HG03521 (cell line): ENCODE results near the gene VSX2.
A peak's percentile ranks its signal among the peaks of the same experiment; 100 is the strongest.

ENCODE experiments used
- ATAC-seq: cut with Tn5 transposase; IDR thresholded peaks from one replicate; pipeline ENCODE4 v1.9.1; 2021; ENCODE audit warnings: mild to moderate bottlenecking, moderate library complexity; ENCODE audit not compliant: unreplicated experiment

VSX2 gene

DNA sequence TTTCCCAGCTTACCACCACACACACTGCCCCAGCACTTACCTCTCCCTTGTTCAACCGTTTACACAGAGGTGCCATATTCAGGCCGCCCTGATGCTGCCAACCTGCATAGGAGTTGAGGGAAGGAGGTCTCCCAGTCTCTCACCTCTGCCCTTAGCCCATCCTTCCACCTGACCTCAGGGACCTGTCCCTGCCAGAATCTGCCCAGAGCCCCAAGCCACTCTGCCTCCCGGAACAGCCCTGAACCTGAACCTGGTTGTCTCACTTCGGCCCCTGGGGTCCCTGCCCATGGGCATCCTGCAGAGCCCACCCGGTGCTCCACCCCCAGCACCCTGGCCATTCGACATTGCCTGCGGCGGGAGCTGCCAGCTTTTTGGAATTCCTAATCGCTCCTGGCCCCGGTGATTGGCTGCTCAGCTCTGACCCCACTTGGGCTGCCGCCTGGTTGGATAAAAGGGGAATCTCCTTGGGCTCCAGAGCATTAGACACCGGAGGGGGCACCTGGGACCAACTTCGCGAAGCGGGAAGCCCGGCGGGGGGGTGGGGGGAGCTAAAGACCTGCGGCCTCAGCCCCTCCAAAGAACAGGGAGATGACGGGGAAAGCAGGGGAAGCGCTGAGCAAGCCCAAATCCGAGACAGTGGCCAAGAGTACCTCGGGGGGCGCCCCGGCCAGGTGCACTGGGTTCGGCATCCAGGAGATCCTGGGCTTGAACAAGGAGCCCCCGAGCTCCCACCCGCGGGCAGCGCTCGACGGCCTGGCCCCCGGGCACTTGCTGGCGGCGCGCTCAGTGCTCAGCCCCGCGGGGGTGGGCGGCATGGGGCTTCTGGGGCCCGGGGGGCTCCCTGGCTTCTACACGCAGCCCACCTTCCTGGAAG, at the start of gene VSX2:
Gene VSX2, plus strand, starts transcription at position 476 of the 874 bp plus-strand sequence. Its CDS starts 113 bp downstream, at position 589.
- ATAC-seq: no peak

DNA sequence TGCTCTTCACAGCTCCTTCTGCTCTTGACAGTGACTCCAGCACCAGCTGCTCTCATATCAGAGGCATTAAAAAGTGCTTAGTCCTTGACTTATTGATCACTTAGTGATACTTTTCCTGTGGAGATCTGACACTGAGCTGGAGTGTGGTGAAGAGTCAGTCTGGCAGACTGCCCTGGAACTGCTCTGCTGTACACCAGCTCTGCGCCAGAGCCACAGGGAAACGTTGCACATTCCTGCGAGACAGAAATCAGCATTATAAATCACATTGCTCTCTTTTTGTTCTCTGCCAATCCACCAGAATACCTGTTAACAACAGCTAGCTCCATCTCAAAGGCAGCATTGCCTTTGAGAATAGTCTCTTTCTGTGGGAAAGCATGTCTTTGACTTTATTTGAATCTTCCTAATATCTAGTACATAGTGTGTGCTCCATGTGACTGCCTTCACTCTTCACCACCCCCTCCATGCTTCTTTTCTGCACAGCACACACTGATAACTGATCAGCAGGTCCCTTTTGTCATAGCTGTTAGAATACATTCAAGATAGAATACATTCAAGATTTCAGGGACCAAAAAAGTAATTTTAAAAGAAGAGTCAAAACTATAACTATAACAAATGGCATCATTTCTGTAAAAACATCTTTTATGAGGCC, 48.2 kb upstream of the VSX2 start:
- ATAC-seq: no peak

DNA sequence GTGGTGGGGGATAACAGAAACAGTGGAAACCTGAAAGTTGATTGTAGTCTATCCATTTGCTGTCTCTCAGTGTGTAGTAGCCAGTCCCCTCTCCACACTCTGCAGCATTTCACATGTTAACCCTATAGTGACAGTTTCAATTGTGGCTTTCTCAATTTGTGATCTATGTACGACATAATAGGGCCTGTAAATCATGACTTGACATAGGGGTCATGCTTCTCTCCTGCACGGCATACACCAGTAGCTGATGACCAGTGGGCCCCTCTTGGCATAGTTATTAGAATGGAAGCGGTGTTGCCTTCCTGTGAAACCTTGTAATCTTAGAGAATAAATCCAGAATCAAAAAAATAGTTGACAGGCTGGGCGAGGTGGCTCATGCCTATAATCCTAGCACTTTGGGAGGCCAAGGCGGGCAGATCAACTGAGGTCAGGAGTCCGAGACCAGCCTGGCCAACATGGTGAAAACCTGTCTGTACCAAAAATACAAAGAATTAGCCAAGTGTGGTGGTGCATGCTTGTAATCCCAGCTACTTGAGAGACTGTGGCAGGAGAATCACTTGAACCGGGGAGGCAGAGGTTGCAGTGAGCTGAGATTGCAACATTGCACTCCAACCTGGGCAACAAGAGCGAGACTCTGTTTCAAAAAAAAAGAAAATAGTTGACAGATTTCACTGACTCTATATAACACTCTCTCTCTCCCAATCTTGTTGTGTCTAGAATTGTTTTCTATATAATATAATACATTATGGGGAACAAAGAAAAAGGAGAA, 44.6 kb upstream of the VSX2 start:
- ATAC-seq: no peak

DNA sequence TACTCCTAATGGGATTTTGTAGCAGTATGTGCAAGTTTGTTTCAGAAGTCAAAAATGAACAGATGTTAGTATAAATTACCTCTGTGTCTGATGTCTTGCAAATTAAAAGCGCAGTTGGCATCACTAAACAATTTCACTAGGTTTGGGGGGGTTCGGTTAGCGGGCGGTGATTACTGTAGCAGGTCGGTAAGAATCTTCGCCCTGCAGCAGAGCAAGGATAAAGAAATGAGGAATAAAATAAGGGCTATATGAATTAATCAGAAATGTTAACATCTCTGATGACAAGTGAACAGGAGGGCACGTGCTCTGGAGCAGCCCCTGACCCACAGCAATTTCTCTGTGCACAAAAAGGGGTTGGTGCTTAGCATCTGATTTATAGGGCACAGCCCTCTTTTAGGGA, 43.6 kb upstream of the VSX2 start:
- no peak for ATAC-seq

DNA sequence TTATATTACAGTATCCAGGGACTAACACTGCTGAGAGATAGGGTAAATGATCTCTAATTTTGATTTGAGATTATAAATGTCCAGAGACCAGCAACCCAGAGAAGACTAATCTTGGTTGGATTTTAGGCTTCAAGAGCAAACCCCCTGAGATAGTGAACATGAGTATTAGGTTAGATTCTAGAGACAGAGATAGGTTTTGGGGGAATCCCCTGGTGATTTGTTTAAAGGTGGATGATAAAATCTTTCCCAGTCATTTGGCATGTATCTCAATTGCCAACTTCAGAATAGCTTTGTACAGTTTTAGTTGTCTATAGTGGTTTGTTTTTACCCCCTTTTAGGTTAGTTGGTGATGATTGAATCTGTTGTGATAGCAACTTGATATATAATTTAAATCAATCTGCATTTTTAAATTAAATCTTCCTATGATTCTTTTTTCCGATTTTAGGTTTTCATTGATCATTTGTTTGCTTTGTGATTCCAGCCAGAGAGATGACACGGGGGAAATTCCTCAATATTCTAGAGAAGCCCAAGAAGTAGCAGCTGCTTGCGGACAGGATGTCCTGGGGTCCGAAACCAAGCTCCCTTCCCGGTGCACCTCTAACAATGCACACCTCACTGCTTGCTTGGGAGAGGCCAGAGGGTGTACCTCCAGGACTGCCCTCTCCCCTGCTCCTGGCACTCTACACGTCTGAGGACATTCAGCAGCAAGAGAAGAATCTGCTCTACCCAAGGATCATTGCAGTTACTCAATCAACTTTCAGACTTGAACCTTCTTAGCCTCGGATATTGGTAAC, 40.6 kb upstream of the VSX2 start:
- no peak for ATAC-seq

DNA sequence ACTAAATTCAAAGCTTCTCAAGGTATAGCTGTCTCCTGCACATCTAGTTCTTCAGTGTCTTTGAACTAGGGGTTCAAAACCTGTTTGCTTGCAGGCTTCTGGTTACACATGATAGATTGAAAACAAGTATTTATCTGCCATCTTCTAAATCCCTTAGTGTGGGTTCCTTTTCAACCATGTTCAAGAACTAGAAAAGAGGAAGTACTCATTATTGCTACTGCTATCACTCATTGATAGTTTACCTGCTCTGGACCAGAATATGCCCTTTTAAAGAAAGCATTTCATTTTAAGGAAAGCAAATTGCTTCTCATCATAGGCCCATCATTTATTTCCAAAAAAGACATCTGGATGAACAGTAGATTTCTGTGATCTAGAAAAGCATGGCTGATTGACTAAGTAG, 37.1 kb upstream of the VSX2 start:
- no peak for ATAC-seq

DNA sequence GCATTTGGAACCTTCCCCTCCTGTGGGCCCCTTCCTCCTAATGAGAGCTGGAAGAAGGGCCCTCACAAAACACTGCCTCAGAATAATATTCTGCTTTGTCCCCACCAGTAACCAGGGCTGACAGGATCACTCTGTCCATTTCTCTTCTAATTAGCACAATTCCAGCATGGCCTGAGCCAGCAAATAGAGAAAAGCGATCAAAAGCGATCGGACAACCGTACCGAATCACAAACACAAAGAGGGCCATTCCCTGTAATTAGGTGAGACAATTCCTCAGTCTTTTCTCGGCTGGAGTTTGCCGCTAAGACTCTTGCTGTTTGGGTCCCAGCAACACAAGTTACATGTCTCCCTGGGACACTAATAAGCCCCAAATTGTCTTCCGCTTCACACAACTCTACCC, 35.6 kb upstream of the VSX2 start:
- no peak for ATAC-seq

DNA sequence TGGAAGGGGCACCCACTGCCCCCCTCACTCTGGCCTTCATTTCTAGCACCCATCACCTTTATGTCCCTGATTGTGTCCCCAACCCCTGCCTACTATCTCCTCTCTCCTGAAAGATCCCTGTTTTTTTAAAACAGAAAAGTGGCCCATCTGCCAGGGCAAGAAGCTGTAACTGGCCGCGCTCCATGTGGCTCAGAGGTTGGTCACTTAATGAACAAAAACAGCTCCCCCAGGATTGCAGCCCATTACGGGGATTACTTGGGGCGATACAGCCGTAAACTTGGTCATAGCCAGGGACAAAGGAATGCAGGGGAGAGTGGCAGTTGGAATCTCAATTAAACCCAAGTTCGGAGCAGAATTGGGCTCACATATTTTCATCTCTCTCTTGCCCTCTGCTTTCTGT, 34.8 kb upstream of the VSX2 start:
- ATAC-seq: no peak

DNA sequence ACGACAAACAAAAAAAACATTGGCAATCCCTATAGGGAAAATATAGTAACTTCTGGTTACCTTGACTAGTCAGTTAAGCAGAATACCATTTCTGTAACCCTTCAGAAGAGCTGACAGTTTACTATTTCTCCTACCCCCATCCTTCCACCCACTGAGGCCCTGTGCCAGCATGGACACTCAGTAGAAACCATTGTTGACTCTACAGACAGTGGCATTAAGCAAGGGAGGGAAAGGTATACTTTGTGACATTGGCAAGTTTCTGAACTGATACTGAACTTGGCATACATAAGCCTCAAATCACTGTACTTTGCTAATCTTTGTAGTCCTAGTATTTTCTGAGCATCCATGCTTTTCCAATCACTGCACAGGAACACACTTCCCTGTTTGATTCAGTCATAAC, 33.4 kb upstream of the VSX2 start:
- ATAC-seq: no peak

DNA sequence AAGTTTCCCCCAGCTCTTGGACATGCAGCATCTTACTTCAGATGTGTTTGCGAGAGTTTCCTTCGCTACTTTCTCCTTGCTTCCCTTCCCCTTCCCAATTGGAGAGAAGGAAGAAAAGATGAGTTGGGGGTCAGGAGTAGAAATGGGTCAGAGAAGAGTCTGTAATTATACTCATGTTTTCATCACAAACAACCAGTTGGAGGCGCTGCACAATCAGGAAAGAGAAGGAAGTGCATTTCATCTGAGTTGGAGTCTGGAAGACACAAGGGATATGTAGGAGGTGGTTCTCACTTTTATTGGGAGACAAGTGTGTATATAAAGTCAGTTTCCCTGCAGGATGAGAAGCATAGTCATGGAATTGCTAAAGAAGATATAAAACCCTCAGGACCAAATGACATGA, 31.3 kb upstream of the VSX2 start:
- no peak for ATAC-seq

DNA sequence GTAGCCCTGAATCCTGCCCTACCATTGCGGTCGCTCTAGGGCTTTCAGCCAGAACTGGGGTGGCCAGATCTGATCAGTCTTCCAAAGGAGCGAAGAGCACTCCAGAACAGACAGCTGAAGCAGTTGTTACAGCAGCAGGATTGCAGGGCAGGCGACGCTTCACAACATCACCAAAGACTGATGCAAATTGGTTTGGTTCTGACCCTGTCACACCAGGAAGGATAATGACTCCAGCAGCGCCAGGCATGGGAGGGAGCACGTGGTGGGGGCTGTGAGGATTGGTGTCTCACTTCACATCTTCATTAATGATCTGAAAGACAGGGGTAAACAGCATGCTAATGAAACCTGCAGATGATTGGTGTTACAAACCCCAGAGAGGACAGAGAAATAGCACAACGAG, 30.6 kb upstream of the VSX2 start:
- no peak for ATAC-seq

DNA sequence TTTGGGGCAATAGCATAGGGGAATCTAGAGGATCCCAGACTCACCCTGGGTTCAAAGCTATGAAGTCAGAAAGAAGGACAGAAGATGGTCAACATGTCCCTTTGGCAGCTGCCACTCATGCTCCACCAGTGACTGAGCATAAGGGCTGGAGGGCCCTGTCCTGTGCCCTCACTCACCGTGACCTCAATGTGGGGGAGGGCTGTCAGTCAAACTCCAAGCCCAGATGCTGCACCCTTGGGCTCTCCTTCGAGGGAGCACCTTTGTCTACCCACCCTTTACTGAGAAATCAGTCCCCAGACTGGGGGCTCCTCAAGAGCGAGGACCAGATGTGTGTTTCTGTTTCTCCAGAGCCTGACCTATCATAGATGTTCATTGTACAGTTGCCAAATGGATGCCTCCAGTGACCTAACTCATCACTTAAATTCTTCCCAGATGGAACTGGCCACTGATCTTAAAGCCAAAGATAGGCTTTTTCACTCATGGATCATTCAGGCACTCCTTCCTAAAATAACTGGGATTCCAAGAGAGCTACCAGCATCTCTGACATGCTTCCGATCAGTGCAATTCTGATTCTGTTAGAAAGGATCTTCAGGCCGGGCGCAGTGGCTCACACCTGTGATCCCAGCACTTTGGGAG, 27.2 kb upstream of the VSX2 start:
- ATAC-seq: no peak

DNA sequence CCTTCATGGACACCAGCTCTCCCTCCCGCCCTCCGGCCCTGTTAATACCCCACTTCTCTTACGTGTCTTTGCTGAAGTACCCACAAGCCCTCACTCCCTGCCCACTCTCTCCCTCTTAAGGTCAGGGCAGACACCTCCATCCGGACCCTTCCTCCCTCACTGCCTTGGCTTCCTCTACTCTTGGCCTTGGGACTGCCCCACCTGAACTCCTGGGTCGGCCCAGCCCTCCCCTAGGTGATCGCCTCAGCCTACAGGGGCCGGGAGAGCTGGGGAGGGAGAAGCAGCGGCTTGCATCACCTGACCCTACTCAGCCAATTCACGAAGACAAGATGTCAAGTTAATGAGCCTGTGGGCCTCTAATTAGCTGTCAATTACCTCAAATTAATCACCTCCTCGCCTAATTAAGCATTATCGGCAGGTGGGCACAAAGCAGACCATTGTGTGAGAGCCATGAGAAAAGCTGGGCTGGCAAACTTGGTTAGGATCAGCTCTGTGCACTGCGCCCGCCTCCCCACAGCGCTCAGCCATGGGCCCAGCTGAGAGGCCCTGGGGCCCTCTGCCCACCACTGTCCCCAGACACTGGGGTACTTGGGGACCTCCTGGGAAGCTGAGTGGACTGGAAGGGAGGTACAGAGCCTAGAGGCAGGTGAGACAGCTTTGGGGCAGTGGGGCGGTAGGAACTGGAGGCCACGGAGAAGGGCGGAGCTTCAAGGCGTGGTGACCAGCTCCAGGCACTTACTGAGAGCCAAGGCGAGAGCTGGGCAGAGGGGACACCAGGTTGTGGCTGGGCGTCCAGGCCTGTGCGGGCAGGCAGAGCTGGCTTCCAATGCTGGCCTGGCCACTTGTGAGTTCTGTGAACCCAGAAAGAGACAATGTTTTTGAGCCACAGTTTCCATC, 25.1 kb upstream of the VSX2 start:
- no peak for ATAC-seq

DNA sequence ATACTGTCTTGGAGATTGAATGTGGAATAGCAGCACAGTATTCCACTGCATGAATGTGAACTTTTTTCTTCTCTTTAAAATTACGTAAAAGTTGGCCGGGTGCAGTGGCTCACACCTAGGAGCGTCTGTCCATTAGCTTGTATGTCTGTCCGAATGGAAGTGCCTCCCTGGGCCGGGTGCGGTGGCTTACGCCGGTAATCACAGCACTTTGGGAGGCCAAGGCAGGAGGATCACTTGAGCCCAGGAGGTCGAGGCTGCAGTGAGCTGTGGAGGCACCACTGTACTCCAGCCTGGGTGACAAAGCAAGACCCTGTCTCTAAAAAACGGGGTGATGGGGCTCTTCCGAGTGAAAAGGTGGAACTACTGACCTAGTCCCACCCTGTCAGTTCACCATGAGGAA, 22.6 kb upstream of the VSX2 start:
- ATAC-seq: no peak

DNA sequence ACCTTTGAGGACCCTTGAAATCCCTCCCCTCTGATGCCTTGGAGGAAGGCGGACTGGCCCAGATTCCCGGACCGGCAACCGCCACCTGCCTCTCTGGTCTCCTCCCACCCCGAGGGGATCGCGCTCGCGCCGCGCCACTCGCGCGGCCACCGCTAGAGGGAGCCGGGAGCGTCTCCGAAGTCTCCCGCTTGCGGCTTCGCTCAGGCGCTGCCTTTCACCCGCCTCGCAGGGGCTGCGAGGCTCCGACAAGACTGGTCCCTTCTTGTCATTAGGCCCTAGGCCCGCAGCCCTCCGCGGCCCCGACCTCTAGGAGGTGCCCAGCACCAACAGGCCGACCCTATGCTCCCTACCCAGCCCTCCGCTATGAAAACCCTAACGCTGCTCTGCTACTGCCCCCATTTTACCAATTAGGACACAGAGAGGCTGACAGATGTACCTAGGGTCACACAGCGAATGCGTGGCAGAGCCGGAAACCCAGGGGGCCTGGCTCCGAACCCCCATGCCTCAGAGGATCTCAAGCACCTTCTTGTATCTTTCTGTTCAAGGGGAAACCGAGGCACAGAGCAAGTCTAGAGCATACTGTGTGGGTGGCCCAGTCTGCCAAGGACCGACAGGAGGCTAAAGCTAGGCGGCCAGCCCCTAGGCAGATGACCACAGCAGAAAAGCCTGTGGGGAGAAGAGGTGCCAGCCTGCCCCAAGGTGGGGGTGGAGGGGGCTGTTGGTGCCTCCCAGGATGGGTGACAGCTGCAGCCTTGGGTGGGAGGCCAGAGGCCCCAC, 21.4 kb upstream of the VSX2 start:
- ATAC-seq: peak; percentile 43

DNA sequence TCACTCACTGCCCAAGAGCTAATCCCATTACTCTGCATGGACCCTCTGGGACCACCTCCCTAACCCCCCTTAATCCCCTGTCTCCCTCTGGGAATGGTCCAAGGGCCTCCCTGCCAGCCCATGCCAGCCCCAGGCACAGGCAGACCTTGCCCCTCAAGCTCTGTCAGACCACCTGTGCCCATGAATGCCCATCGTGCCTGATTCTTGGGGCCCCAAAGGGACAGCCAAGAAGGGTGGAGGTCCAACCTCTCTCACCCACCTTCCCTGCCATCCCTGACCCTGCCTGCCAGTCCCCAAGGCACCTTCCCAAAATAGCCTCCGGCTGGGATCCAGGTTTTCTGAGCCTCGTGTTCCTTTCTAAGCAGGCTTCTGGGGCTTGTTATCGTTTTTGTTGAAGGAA, 20.8 kb upstream of the VSX2 start:
- no peak for ATAC-seq

DNA sequence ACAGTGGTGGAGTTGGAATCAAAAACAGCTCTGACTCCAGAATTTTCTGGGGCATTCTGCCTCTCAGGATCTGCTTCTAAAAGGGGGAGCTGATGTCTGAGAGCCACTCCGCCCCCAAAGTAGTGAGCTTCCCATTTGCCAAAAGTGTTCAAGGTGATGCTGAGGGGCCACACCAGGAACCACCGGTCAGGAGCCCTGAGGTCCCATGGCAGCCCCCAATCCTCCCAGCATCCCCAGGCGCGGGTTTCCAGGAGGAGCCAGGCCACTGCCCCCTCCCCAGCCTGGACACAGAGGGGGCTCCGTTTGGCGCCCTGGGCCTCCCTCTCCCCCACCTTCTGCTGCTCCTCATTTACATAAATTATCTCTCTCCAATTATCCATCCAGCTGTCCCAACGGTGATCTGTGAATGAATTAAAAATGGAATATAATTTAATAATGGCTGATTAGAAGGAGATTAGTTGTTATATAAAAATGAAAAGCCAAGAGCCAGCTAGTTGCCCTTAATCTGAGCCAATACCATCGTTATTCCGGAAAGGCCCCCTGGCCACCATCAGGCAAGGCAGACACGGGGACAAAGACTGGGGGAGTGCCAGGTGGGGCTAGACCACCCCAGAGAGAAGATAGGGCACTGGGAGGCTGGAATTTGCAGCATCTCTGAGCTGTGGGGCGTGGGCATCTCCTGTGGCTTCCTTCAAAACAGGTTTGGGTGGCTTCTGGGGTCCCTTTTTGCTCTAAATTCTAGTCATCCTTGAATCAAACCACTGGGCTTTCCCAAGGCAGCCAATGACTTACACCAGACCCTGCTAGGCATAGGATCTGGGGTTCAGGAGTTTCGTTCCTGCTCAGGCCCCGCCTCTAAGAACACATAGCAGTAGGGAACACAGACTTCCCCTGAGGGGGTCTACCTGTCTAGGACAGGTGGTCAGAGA, 19.7 kb upstream of the VSX2 start:
- no peak for ATAC-seq

DNA sequence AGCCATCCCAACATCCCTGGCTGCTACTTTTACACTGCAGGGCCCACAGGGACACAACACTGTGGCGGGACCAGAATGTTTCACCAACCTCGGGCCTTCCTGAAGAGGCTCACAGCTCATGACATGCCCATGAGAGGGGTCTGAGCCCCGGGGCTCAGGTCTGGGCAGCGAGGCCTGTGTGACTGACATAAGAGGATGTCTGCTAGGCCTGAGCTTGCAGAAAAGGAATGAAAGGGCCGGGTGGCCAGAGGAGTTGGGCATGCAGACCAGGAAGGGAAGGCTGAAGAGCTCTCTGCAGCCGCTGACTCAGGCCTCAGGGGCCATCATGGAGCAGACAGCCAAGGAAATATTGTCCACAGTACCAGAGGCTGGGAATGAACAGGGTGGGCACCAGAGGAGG, 18.3 kb upstream of the VSX2 start:
- no peak for ATAC-seq
